Measurements from ENCODE around the gene AP1S1.
"Not testable (repeated sequence)": the region's sequence is repeated elsewhere in the genome, so short reads cannot be mapped to it uniquely, and the experiment has no call there.

The AP1S1 gene

DNA sequence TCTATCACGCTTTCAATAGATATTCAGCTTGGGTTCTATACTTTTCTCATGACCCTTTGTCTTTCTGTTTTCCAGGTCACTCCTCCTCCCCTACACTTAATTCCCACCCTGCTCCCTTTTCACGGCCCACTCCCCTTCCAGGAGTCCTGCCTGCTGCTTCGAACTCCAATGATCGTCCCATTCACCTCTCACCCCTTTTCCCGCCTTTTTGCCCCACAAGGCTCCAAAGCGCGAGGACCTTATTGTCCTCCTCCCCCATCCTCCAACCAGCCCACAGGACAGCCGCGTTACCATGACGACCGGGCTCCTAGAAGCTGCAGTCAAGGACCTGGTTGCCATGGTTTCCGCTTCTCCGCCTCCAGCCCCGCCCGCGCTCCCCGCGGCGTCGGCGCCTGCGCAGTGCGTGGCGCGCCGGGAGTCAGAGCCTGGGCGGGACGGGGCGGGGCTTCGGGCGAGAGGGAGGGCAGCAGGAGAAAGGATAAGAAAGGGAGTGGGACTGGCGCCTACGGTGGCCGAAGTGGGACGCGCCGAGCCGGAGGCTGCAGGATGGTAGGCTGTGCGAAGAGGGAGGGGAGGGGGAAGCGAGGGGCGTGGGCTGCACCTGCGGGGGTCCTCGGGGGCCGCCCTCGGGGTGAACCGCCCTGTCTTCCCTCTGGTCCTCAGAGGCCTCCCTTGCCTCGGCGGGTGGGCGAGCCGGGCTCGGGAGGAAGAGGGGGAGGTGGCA is at the start of gene AP1S1:
Gene AP1S1, plus strand, starts transcription at position 508 of the 724 bp plus-strand sequence. Its CDS starts 39 bp downstream, at position 547.
- Mint-ChIP-seq H3K4me1 (peaks cover 18% of the 10 kb centered on the region), H3K27ac (peak within 1 kb of the TSS; percentile 11), H3K9me3 (no peaks in the 10 kb centered on the region), H3K4me3 (peak within 1 kb of the TSS; percentile 88), H3K36me3 (peaks cover 18% of the 10 kb centered on the region), H3K27me3 (peaks cover 9% of the 10 kb centered on the region)
- peak; percentile 86 for ATAC-seq

DNA sequence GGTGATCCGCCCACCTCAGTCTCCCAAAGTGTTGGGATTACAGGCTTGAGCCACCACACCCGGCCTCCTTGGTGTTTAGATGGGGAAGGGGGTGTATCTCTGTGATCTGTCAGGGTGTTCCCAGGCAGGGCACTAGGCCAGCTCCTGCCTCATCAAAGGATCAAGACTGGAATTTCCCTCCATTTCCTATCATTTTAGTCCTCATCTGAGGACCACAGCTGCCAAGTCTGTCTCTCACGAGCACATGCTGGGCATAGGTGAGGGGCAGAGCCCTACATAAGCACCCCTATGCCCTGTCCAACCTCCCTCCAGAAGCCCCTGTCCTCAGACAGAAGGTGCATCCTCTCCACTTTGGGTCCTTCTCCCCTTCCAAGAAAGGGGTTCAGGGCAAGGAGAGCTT is 49.5 kb upstream of the AP1S1 start:
- Mint-ChIP-seq H3K27ac (no peak overlapping the region), H3K4me3 (no peak overlapping the region), H3K27me3 (peaks cover 65% of the 10 kb centered on the region), H3K9me3 (no peaks in the 10 kb centered on the region), H3K36me3 (no peaks in the 10 kb centered on the region), H3K4me1 (peaks cover 19% of the 10 kb centered on the region)
- no peak for ATAC-seq

DNA sequence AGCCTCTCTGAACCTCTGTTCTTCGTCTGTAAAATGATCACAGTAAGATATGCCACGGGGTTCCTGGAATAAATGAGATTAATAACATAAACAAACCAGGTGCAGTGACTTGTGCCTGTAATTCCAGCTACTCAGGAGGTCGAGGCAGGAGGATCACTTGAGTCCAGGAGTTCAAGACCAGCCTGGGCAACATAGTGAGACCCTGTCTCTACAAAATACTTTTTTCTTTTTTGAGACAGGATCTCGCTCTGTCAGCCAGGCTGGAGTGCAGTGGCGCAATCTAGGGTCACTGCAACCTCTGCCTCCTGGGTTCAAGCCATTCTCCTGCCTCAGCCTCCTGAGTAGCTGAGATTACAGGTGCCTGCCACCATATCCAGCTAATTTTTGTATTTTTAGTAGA is 49.0 kb upstream of the AP1S1 start:
- not testable (repeated sequence) for H3K27ac Mint-ChIP-seq, H3K4me3 Mint-ChIP-seq, H3K36me3 Mint-ChIP-seq, ATAC-seq, H3K9me3 Mint-ChIP-seq
- Mint-ChIP-seq H3K4me1 (peaks cover 14% of the 10 kb centered on the region), H3K27me3 (peaks cover 60% of the 10 kb centered on the region)

DNA sequence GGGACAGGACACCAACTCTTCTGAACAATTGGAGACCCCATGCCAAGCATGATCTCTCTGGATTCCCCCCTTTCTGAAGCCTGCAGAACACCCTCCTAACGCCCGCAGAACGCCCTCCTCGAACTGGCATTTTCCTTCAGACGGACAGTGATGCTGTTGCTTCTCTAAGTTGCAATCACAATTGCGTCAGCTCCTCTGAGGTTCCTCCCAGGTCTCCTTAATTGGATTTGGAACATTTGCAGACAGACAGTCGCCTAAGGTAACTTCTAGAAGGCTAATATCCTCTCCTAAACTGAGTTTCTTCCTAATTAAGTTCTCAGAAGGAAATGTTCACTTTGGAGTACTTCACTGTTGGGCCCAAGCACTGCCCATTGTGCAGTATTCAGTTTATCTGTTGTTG is 47.9 kb upstream of the AP1S1 start:
- H3K36me3 Mint-ChIP-seq: no peaks in the 10 kb centered on the region
- no peak overlapping the region for H3K27ac Mint-ChIP-seq
- peaks cover 49% of the 10 kb centered on the region for H3K27me3 Mint-ChIP-seq
- no peak for ATAC-seq
- H3K4me1 Mint-ChIP-seq: peaks cover 14% of the 10 kb centered on the region
- H3K9me3 Mint-ChIP-seq: no peaks in the 10 kb centered on the region
- H3K4me3 Mint-ChIP-seq: no peak overlapping the region

DNA sequence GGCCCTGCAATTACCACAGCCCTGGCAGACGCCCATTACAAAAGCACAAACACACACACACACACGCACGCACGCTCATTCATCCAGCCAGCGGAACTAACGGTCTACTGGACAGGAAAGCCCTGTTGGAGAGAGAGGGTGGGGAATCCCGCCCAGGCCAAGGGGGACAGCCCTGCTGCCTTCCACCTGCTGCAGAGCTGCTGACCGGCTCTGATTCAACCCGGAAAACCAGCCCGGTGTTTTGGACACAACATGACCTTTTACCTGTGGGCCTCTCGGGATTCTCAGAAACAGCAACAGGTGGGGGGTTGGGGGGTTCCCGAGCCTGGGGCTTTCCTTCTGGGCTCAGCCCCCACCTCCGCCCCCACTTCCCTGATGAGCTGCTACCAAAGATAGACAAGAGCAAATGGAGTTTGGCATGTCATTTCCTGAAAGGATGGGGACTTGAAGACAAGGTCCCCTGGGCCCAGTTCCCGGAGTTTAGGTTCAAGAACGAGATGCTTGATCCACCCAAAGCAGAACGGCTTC is 45.9 kb upstream of the AP1S1 start:
- H3K9me3 Mint-ChIP-seq: no peaks in the 10 kb centered on the region
- peak overlapping the region; percentile 54 for H3K27ac Mint-ChIP-seq
- no peaks in the 10 kb centered on the region for H3K36me3 Mint-ChIP-seq
- peaks cover 14% of the 10 kb centered on the region for H3K4me1 Mint-ChIP-seq
- no peak overlapping the region for H3K4me3 Mint-ChIP-seq
- ATAC-seq: peak; percentile 68
- H3K27me3 Mint-ChIP-seq: peaks cover 37% of the 10 kb centered on the region

DNA sequence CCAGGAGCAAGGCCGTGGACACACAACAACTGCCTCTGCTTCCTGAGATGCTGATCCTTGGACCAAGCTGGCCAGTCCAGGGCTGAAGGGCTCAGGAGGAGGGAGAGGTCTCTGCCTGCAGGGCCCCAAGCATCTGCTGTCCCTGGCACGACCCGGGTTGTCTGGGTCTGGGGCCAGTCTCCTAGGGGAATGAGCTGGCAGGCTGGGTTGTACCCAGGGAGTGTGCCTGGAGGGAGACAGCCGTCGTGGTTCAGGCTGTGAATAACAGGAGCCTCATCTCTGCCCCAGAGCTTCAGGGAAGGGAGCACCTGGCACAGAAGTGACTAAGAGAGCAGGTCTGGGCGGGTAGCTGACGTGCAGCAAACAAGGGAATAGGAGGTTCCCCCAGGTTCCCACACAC is 45.3 kb upstream of the AP1S1 start:
- peaks cover 14% of the 10 kb centered on the region for H3K4me1 Mint-ChIP-seq
- peaks cover 32% of the 10 kb centered on the region for H3K27me3 Mint-ChIP-seq
- no peaks in the 10 kb centered on the region for H3K36me3 Mint-ChIP-seq
- no peaks in the 10 kb centered on the region for H3K9me3 Mint-ChIP-seq
- no peak overlapping the region for H3K4me3 Mint-ChIP-seq
- peak; percentile 13 for ATAC-seq
- peak overlapping the region; percentile 54 for H3K27ac Mint-ChIP-seq

DNA sequence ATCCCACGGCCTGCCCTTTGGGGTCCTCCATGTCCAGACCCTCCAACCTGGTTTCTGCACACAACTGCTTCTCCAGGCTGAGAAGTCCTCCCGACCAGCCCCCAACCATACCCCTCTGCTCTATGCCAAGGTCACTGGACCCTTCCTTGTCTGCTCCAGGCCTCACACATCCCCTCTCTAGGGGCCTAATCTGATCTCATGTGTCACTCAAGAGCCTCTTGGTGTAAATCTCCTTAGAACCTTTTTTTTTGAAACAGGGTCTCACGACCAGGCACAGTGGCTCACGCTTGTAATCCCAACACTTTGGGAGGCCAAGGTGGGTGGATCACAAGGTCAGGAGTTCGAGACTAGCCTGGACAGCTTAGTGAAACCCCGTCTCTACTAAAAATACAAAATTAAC is 44.9 kb upstream of the AP1S1 start:
- Mint-ChIP-seq H3K4me3 (no peak overlapping the region), H3K4me1 (peaks cover 14% of the 10 kb centered on the region), H3K27me3 (peaks cover 28% of the 10 kb centered on the region), H3K27ac (no peak overlapping the region), H3K36me3 (no peaks in the 10 kb centered on the region), H3K9me3 (no peaks in the 10 kb centered on the region)
- ATAC-seq: no peak

DNA sequence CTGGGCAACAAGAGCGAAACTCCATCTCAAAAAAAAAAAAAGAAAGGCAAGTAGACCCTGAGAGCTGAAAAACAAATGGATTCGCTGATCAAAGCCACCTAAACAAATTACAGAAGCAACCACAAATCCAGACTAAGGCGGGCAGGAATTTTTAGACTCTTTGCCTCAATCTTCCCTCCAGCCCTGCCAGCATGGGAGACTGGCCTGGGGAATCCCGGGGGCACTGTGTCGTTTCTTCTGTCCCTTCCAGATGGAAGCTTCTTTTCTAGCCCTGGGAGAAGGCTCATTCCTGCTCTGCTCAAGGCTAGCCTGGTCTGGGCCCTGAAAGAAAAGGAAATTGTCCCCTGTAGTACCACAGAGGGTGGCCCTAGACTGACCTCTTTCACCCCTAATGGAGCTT is 43.0 kb upstream of the AP1S1 start:
- Mint-ChIP-seq H3K36me3 (no peaks in the 10 kb centered on the region), H3K9me3 (no peaks in the 10 kb centered on the region), H3K27me3 (peaks cover 19% of the 10 kb centered on the region), H3K4me3 (no peak overlapping the region), H3K4me1 (peaks cover 14% of the 10 kb centered on the region), H3K27ac (no peak overlapping the region)
- ATAC-seq: no peak

DNA sequence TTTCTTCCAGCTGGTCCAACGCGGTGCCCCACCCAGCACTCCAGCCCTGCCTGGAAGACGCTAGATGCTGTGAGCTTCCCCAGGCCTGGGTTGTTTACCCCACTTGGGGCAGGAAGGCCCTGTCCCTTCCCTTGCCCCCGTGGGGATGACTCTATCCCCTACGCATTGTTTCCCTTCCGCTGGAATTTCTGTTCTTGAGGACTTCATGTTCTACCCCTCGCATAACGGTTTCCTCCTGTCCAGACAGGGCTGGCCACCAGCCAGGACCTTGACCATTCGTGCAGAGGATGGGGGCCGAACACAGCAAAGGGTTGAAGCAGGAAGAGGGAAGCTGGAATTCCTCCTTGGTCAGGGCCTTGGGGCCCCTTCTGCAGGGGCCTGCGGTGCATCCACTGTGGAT is 42.0 kb upstream of the AP1S1 start:
- Mint-ChIP-seq H3K36me3 (no peaks in the 10 kb centered on the region), H3K9me3 (no peaks in the 10 kb centered on the region), H3K4me3 (no peak overlapping the region), H3K27ac (no peak overlapping the region), H3K27me3 (peaks cover 22% of the 10 kb centered on the region), H3K4me1 (peaks cover 13% of the 10 kb centered on the region)
- ATAC-seq: no peak

DNA sequence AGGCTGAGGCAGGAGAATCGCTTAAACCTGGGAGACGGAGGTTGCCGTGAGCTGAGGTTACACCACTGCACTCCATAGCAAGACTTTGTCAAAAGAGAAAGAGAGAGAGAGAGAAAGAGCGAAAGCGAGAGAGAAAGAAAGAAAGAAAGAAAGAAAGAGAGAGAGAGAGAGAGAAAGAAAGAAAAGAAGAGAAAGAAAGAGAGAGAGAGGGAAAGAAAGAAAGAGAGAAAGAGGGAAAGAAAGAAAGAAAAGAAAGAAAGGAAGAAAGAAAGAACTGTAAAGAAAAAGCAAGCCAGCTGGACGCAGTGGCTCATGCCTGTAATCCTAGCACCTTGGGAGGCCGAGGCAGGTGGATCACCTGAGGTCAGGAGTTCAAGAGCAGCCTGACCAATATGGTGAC is 41.1 kb upstream of the AP1S1 start:
- ATAC-seq, H3K4me1 Mint-ChIP-seq, H3K4me3 Mint-ChIP-seq, H3K27ac Mint-ChIP-seq, H3K9me3 Mint-ChIP-seq, H3K36me3 Mint-ChIP-seq: not testable (repeated sequence)
- peaks cover 19% of the 10 kb centered on the region for H3K27me3 Mint-ChIP-seq

DNA sequence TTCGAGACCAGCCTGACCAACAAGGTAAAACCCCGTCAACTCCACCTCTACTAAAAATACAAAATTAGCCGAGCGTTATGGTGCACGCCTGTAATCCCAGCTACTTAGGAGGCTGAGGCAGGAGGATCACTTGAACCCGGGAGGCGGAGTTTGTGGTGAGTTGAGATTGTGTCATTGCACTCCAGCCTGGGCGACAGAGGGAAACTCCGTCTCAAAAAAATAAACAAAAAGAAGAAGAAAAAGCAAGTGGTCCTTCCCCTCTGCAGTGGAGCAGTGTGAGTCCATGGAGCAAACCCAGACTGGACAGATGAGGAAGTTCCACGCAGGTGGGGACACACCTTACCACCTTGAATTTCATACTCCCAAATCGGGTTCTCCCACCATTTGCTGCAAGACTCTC is 40.4 kb upstream of the AP1S1 start:
- ATAC-seq: no peak
- no peaks in the 10 kb centered on the region for H3K9me3 Mint-ChIP-seq

DNA sequence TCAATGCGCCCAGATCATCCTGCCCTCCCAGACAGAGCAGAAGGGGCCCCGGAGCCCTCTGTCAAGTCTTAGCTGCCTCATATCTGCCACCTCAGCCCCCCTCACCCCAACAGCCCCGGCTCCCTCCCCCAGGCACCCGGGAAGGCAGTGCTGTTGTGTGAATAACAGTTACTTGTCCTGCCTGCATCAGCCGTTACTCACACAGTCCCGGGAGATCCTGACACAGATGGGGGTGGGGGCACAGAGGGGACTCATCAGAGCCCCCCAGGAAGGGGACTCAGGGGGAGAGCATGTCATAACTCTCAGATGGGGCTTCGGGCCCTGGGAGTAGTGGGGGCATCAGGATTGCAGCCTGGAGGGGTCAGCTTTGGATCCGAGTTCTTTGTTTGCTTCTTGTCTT is 39.8 kb upstream of the AP1S1 start:
- Mint-ChIP-seq H3K9me3 (no peaks in the 10 kb centered on the region), H3K27ac (no peak overlapping the region), H3K27me3 (peaks cover 32% of the 10 kb centered on the region), H3K4me1 (no peaks in the 10 kb centered on the region), H3K36me3 (no peaks in the 10 kb centered on the region), H3K4me3 (no peak overlapping the region)
- no peak for ATAC-seq

More for the DNA sequence above, 40.4 kb upstream of the AP1S1 start:
- H3K4me1 Mint-ChIP-seq: no peaks in the 10 kb centered on the region
- no peak overlapping the region for H3K27ac Mint-ChIP-seq
- H3K4me3 Mint-ChIP-seq: no peak overlapping the region
- peaks cover 26% of the 10 kb centered on the region for H3K27me3 Mint-ChIP-seq
- no peaks in the 10 kb centered on the region for H3K36me3 Mint-ChIP-seq

DNA sequence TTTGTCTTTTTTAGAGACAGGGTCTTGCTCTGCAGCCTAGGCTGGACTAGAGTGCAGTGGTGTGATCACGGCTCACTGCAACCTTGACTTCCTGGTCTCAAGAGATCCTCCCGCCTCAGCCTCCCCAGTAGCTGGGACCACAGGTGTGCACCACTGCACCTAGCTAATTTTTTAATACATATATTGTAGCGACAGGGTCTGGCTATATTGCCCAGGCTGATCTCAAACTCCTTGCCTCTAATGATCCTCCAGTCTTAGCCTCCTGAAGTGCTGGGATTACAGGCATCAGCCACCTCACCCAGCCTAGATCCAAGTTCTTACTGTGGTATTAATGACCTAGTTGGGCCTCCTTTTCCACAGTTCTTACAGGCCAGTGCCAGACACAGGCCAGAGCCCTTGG is 39.1 kb upstream of the AP1S1 start:
- no peaks in the 10 kb centered on the region for H3K4me1 Mint-ChIP-seq
- no peak overlapping the region for H3K4me3 Mint-ChIP-seq
- no peaks in the 10 kb centered on the region for H3K36me3 Mint-ChIP-seq
- ATAC-seq: no peak
- no peaks in the 10 kb centered on the region for H3K9me3 Mint-ChIP-seq
- H3K27ac Mint-ChIP-seq: no peak overlapping the region
- peaks cover 39% of the 10 kb centered on the region for H3K27me3 Mint-ChIP-seq

DNA sequence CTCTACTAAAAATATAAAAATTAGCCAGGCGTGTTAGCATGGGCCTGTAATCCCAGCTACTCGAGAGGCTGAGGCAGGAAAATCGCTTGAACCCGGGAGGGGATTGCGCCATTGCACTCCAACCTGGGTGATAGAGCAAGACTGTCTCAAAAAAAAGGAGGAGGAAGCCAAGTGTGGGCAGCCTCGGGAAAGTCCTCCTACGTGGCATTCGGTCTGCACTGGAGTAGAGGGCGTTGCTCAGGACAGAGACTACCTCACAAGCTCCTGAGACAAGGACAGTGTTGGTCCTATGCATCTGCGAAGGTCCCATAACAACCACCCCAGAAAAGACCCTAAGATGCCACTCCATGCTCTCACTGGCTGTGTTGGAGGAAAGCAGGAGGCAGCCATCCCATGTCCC is 37.4 kb upstream of the AP1S1 start:
- Mint-ChIP-seq H3K36me3 (no peaks in the 10 kb centered on the region), H3K4me1 (peaks cover 3% of the 10 kb centered on the region), H3K27ac (no peak overlapping the region), H3K4me3 (no peak overlapping the region), H3K9me3 (no peaks in the 10 kb centered on the region), H3K27me3 (peaks cover 55% of the 10 kb centered on the region)
- ATAC-seq: no peak

DNA sequence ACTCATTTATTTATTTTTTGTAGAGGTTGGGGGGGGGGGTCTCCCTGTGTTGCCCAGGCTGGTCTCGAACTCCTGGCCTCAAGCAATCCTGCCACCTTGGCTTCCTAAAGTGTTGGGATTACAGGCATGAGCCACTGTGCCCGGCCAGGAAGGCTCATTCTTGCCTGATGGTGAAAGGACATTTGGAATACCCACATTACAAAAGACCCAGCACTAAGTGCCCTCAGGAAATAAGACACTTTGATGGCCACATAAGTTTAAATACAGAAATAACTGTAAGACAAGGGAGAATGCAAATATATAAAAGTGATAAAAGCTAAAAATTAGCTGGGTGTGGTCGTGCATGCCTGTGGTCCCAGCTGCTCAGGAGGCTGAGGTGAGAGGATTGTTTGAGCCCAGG is 35.4 kb upstream of the AP1S1 start:
- Mint-ChIP-seq H3K27ac (no peak overlapping the region), H3K27me3 (peaks cover 61% of the 10 kb centered on the region), H3K9me3 (no peaks in the 10 kb centered on the region), H3K4me1 (peaks cover 12% of the 10 kb centered on the region), H3K36me3 (no peaks in the 10 kb centered on the region), H3K4me3 (no peak overlapping the region)
- ATAC-seq: no peak

DNA sequence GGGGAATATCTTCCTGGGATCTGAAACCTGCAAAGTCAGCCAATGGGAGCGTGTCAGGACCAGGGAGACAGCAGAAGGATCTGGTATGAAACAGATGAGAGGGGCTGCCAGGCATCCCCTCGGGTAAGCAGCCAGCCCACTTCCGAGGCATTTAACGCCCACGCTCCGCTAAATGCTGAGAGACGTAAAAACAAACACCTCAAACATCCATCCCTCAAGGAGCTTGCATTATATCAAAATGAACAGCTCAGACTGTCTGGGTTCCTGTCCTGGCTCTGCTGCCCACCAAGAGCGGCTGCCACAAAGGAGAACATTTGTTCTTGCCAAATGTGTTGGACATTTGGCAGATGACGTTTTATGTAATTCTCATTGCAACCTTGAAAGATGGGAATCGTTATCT is 34.4 kb upstream of the AP1S1 start:
- Mint-ChIP-seq H3K4me3 (no peak overlapping the region), H3K27ac (no peak overlapping the region), H3K27me3 (peaks cover 69% of the 10 kb centered on the region), H3K36me3 (no peaks in the 10 kb centered on the region), H3K9me3 (no peaks in the 10 kb centered on the region), H3K4me1 (peaks cover 19% of the 10 kb centered on the region)
- no peak for ATAC-seq

Measured in stimulated activated memory B cell treated with anti-CD40 and anti-IgM and Interleukin-4, amounts not matched to agents 10 μg/mL and 1 μg/mL and 100 μg/mL, for 72 hours (primary cell).